ENCODE data around the gene DLX4.

DLX4 gene

GRCh38 chr17:49969134-49969759, at the start of gene DLX4:
TSS of gene DLX4 (plus strand) at chr17:49969190. CDS start at chr17:49969469, 279 bp downstream.
- no peak for DNase-seq

GRCh38 chr17:49920030-49920769, 48.8 kb upstream of the DLX4 start:
- DNase-seq = no peak

GRCh38 chr17:49922095-49922494, 46.9 kb upstream of the DLX4 start:
- no peak for DNase-seq

- DNase-seq = no peak
Observed at GRCh38 chr17:49924116-49924515, 44.9 kb upstream of the DLX4 start.

GRCh38 chr17:49924589-49924988, 44.4 kb upstream of the DLX4 start:
- DNase-seq = no peak

GRCh38 chr17:49925921-49926320, 43.1 kb upstream of the DLX4 start:
- DNase-seq = no peak

GRCh38 chr17:49926886-49927285, 42.1 kb upstream of the DLX4 start:
- no peak for DNase-seq

- DNase-seq = no peak
Observed at GRCh38 chr17:49928126-49928800, 40.7 kb upstream of the DLX4 start.

GRCh38 chr17:49928837-49929475, 40.0 kb upstream of the DLX4 start:
- DNase-seq = peak; percentile 68

GRCh38 chr17:49930880-49931279, 38.1 kb upstream of the DLX4 start:
- DNase-seq = no peak

GRCh38 chr17:49931416-49932137, 37.4 kb upstream of the DLX4 start:
- DNase-seq = no peak

GRCh38 chr17:49932138-49932723, 36.8 kb upstream of the DLX4 start:
- no peak for DNase-seq

GRCh38 chr17:49932901-49933300, 36.1 kb upstream of the DLX4 start:
- no peak for DNase-seq

- no peak for DNase-seq
Observed at GRCh38 chr17:49935526-49936210, 33.3 kb upstream of the DLX4 start.

- no peak for DNase-seq
Observed at GRCh38 chr17:49936386-49936785, 32.6 kb upstream of the DLX4 start.

- DNase-seq = no peak
Observed at GRCh38 chr17:49939318-49939717, 29.7 kb upstream of the DLX4 start.

- DNase-seq = no peak
Observed at GRCh38 chr17:49941427-49941826, 27.6 kb upstream of the DLX4 start.

- DNase-seq = no peak
Observed at GRCh38 chr17:49942947-49943346, 26.0 kb upstream of the DLX4 start.

- DNase-seq = no peak
Observed at GRCh38 chr17:49944273-49944870, 24.6 kb upstream of the DLX4 start.

GRCh38 chr17:49946208-49946607, 22.8 kb upstream of the DLX4 start:
- no peak for DNase-seq

GRCh38 chr17:49946964-49947584, 21.9 kb upstream of the DLX4 start:
- no peak for DNase-seq
